HG02943 (cell line): Measurements from ENCODE around the gene PLCB3.

ENCODE experiments used
- ATAC-seq: cut with Tn5 transposase; IDR thresholded peaks from one replicate; pipeline ENCODE4 v1.9.1; 2021; ENCODE audit warnings: mild to moderate bottlenecking, low read depth, moderate library complexity; ENCODE audit not compliant: unreplicated experiment

The PLCB3 gene

DNA sequence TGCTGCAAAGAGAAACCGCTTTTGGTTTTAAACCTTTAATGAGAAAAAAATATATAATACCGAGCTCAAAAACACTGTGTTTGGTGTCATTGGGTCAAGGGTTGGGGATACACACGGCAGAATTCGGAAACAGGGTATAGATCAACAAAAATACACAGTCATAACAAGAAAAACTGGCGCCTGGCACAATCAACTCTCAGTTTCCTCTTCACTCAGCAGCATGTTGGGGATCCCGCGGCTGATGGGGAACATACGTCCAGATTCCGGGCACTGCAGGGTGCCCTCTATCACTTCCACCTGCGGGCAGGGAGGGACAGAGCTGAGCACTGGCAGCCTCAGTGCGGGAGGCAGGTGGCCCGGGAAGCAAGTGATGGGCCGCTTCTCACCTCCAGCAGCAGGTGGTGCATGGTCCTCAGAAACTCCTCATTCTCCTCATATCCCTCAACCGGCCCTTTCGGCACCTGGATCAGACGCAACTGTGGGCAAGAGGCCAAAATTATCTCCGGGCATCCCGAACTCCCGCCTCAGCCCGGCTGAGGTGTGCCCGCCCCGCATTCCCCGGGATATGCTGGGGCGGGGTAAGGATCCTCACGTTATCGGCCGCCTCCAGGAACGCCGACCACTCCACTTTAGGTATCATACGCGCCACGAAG is 65.5 kb downstream of the PLCB3 start:
- ATAC-seq: no peak

DNA sequence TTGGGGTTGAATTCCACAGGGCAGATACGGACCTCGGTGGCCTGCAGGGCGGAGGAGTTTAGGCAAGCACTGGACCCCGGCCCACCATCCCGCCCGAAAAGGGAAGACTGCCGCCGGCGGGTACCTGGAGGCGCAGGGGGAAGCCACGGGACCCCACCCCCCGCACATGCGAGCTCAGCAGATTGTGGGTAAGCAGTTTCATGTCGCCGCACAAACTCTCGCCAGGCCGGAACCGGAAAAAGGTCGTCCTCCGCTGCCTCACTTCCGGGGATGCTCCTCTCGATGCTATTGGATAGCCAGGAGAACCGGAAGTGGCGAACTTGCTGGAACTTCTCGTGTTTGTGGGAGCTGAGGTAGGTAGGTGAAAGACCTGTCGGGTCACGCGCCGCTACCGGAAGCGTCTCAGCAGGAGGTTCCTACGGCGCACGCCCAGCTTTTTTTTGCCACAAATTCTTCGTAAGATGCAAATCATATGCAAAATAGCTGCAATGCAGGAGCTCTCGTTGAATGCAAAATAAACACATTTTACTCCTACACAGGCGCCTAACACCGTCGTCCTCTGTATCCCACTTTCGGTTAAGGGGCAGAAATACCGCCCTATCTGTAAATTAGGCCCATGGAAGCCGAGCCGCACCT is 66.1 kb downstream of the PLCB3 start, which contains the start of gene TRMT112:
Gene TRMT112 (minus strand): TSS at position 235 of the 636 bp plus-strand sequence. CDS start 33 bp downstream, at position 202.
- peak; percentile 56 for ATAC-seq

DNA sequence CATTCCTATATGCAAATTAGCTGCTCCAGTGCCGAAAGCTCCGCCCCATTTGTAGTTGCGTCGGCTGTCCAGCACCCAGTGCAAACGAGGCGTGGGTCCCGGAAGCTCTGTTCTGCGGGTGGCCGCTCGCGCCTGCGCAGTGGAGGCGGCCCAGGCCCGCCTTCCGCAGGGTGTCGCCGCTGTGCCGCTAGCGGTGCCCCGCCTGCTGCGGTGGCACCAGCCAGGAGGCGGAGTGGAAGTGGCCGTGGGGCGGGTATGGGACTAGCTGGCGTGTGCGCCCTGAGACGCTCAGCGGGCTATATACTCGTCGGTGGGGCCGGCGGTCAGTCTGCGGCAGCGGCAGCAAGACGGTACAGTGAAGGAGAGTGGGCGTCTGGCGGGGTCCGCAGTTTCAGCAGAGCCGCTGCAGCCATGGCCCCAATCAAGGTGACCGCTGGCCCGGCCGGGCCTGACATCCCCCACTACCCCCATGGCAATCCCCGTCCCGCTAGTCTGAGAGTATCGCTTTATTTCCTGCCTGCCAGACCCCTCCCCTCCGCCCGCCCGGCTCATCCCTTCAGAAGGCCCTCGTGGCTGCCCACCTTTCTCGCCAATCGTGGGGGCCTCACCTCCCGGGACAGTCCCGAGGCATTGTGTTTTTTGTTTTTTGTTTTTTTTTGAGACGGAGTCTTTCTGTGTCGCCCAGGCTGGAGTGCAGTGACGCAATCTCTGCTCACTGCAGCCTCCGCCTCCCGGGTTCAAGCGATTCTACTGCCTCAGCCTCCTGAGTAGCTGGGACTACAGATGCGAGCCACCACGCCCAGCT is 66.8 kb downstream of the PLCB3 start, which contains the start of gene PRDX5:
Gene PRDX5 (plus strand): TSS at position 161 of the 805 bp plus-strand sequence. CDS start 95 bp downstream, at position 256.
- ATAC-seq: peak; percentile 60
